NCI-H748 treated with DMSO at 0.1 percent for 48 hours (cell line): Measurements from ENCODE around the gene SHC2.
"Not testable (repeated sequence)": the region's sequence is repeated elsewhere in the genome, so short reads cannot be mapped to it uniquely, and the experiment has no call there.

Experiments used
- DNase-seq: peaks from one replicate; lab custom pipeline; 2025; lab: John Stamatoyannopoulos, UW

SHC2 gene

DNA sequence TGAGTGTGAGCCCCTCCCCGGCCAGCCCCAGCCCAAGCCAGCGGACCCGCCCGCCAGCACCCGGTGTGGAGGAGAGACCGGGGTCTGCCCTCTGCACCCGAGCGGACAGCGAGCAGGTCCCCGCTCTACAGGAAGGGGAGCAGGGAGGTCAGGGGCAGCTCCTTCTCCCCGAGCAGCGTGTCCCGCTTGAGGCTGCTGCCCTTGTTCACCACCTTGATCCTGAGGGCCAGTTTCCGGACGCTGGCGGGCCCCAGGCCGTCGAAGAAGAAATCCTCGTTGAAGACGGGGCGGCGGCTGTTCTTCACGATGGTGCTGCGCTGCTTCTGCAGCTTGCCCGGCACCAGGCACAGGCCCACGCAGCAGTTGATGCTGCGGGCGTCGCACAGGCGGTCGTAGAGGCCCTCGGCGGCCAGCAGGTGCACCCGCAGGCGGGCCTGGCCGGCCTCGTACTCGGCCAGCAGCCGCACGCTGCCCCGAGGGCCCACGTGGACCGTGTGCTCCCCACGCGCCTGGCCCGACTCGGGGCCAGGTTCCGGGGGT is 53.8 kb downstream of the SHC2 start:
- DNase-seq, result no peak

- no peak for DNase-seq
Measured at GRCh38 chr19:406135-406781, 54.6 kb downstream of the SHC2 start.

- no peak for DNase-seq
Measured at GRCh38 chr19:405121-405965, 55.5 kb downstream of the SHC2 start.

DNA sequence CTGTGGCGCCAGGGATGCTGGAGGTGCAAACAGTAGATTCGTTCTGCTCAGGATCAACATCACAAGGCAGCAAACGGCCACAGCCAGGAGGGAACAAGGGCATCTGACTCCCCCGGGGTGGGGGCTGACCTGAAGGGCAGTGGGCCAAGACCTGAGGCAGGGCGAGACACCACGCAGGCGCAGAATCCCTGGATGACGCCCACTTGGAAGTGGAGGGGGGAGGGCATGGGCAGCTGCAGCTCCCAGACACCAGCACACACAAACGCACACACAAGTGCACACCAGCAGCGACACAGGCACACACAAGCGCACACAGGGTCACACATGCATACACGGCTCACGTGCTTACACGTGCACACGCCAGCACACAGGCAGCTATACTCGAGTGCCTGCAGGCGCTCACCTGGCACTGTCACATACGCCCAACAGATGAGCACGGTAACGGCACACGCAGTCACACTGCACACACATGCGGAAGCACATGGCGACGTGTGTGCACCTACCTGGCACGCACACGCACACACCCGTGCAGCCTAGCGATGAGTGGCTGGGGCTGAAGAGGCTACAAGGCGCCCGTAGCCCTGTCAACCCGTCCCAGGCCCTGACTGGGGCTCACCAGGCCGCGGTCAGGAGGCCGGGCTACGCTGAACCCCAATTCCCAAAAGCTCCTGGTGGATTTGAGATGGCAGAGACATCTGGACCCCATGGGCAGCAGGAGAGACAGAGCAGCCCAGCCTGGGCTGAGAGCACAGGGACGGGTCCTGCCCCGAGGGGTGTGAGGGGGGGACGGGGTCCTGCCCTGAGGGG is 57.4 kb downstream of the SHC2 start:
- no peak for DNase-seq

GRCh38 chr19:402786-403185 is 58.0 kb downstream of the SHC2 start:
- DNase-seq, result no peak

DNA sequence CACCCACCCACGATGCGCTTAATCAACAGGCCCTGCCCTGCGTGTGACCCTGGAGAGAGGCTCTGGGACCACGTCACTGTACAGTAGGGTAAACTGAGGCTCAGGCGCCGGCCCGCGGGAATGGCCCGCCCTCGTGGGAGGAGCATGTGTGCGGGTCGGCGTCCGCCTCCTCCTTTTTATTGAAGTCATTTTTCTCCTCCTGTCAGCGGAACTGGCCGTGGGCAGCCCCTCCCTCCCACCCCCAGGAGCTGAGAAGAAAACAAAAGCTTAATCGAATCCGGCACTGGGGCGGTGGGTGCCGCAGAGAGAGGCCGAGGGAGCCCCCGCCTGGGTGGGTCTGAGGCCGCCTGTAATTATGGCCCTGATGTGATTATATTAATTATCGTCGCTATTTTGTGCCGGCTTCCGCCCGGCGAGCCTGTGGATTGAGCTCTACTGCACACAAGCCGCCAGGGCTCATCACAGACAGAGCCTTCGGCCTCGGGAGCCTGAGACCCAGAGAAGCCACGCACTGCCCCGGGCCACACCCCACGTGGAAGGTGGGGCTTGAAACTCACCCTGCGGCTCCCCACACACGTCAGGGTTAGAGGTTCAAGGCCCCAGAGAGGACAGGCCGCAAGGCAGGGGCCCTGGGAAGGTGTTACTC is 58.8 kb downstream of the SHC2 start:
- DNase-seq, result peak; percentile 74

DNA sequence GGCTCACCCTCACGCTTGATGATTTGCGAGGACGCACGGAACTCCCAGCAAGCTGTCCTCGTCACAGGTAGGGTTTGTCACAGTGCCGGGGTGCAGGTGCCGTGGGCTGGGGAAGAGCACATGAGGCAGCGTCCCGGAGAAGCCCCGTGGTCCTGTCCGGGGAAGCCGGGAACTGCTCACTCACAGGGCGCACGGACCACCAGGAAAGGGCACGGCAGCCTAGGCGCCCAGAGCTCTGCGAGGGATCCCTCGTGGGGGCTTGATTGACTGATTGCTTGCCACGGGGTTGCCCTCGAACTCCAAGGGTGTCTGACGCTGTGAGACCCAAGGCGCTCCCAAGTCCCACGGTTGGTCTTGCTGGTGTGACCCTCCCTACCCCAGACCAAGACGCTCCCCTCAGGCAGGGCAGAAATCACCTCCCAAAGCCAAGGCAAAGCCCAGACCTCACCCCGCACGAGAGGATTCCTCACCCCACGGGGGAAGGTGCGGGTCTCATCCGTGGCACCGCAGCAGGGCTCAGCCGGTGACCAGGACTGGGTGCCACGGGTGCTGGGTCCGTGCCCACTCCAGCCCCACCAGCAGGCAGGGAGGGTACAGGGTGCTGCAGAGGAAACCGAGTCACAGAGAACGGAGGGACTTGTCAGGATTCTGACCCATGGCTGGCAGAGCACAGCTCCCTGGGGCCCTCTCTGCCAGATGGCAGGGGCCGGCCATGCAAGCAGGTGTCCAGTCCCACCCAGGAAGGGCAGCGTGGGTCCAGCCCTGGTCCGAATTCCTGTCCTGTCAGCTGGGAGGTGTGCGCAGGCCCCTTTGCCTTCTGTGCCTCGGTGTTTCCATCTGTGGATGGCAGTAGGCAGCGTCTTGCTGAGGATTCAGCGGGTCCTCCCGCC is 59.6 kb downstream of the SHC2 start:
- no peak for DNase-seq

DNA sequence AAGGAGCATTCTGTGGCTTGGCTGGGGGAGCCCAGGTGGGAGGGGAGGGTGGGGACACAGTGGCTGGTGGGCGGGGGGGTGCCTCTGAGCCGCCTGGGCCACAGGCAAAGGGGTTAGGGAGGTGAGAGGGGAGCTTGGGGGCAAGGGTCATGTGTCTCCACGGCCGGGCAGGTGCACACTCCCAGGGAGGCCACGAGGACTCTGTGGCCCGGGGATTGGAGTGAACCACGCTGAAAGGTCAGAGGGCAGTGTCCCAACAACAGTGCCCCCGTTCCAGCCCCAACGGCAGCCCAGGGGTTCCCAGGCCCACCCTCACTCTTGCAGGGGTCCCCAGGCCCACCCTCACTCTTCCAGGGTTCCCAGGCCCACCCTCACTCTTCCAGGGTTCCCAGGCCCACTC is 61.5 kb downstream of the SHC2 start:
- DNase-seq, result no peak

DNA sequence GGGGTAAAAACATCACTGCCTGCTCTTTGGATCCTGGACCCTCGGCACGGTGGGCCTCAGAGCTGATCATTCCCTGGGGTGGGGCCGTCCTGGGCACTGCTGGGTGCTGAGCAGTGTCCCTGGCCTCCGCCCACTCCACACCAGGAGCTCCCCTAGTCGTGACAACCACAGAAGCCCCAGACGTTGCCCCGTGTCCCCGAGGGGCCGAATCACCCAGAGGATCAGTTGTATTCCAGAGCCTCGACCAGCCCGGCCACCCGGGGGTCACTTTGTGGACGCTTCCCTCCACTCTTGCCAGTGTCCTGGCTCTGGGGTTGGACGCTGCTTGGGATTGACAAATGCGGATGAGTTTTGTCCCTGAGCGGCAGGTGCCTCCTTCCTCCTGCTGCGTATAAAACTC is 62.1 kb downstream of the SHC2 start:
- DNase-seq, result no peak

DNA sequence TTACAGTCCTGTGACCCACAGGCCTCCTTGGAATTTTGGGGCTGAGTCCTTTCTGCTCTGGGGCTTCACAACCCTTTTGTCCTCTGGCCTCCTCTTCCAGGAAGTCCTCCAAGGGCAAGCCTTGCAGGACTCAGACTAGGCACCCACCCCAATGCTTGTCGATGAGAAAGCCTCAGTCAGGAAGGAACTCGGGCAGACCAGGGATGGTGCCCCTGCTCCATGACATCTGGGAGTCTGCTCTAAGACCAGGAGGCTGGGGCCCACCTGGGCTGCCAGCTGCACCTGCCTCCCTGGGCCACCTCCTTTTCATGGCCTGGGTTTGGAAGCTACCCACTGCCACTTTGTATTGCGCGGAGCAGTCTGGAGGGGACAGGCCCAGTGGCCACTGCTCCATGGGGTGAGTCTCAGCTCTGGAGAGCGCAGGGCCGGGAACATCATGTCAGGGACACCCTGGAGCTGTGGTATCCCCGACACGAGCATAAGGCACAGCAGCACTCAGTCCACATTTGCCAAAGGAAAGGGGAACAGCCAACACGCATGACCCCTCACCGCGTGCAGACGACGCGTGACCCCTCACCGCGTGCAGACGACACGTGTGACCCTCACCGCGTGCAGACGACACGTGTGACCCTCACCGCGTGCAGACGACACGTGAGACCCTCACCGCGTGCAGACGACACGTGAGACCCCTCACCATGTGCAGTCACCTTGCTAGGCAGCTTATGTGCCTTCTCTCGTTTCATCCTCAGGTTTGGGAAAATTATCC is 62.7 kb downstream of the SHC2 start:
- no peak for DNase-seq

DNA sequence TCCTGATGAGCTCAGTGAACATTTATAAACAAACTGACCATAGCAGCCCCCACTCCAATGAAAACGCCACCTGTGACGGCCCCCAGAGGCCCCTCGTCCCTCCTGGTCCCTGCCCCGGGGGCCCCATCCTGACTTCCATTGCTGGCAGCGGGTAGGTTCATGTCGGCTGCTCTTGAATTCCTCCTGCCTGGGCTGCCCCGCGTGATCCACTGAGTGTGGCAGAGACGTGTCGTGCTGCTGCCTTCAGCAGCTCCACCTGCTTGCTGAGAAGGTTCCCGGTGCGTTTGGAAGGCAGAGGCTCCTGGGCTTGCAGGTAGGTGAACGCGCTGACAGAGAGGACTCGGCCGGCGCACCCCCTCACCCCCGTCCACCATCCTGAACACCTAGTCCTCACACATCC is 63.5 kb downstream of the SHC2 start:
- DNase-seq, result no peak

DNA sequence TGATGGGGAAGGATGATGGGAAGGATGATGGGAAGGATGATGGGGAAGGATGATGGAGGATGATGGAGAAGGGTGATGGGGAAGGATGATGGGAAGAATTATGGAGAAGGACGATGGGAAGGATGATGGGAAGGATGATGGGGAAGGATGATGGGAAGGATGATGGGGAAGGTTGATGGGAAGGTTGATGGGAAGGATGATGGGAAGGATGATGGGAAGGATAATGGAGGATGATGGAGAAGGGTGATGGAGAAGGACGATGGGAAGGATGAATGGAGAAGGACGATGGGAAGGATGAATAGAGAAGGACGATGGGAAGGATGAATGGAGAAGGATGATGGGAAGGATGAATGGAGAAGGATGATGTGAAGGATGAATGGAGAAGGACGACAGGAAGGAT is 65.4 kb downstream of the SHC2 start:
- DNase-seq, result no peak

DNA sequence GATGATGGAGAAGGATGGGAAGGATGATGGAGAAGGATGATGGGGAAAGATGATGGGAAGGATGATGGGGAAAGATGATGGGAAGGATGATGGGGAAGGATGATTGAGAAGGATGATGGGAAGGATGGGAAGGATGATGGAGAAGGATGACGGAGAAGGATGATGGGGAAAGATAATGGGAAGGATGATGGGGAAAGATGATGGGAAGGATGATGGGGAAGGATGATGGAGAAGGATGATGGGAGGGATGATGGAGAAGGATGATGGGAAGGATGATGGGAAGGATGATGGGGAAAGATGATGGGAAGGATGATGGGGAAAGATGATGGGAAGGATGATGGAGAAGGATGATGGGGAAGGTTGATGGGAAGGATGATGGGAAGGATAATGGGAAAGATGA is 66.0 kb downstream of the SHC2 start:
- not testable (repeated sequence) for DNase-seq

DNA sequence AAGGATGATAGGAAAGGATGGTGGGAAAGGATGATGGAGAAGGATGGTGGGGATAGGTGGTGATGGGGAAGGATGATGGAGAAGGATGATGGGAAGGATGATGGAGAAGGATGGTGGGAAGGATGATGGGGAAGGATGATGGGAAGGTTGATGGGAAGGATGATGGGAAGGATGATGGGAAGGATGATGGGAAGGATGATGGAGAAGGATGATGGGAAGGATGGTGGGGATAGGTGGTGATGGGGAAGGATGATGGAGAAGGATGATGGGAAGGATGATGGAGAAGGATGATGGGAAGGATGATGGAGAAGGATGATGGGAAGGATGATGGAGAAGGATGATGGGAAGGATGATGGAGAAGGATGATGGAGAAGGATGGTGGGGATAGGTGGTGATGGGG is 67.3 kb downstream of the SHC2 start:
- not testable (repeated sequence) for DNase-seq

DNA sequence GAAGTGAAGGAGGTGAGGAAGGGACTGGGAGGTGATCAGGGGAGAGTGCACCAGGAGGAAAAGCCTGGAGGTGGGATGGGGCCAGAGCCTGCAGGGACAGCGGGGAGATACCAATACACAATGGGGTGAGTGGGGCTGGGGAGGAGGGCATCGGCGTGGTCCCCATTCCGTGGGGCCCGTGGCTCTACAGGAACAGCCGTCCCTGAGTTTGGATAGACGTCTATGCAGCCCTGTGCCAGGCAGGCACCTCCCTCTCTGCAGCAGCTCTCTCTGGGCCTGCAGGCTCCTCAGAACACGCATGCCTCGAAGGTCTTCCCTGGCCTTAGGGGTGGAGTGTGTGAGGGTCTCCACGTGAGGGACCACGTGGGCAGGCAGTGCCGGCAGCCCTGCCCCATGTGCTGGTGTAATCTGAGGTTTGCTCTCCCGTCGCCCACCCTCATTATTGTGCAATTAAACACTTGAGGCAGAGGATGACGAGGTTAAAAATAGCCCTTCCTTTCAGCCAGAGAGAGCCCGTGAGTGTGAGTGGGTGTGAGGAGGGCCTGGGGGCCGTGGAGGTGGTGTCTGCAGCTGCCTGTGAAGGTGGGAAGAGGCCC is 68.4 kb downstream of the SHC2 start:
- no peak for DNase-seq

DNA sequence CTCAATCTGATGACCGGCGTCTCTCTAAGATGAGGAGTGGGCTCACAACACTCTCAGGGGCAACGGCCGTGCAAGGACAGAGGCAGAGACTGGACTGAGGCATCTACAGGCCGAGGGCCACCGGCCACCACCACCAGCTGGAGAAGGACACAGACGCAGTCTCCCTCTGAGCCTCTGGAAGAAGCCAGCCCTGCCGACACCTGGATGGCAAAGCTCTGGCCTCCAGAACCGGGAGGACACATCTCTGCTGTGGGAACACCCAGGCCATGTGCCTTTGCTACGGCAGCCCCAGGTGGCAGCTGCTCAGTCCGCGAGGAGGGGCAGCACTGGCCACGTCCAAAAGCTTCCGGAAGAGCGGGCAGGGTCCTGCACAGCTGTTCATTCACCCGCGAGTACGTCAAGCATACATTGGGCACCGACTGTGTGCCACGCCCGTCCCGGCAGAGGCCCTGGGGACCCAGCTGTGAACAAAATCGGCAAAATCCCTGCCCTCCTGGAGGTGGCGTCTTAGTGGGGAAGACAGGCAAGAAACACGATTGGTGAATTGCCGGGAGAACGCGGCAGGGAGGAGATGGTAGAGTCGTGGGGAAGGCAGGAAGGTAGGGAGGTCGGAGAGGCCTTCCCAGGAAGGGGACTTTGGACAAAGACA is 69.0 kb downstream of the SHC2 start:
- no peak for DNase-seq

DNA sequence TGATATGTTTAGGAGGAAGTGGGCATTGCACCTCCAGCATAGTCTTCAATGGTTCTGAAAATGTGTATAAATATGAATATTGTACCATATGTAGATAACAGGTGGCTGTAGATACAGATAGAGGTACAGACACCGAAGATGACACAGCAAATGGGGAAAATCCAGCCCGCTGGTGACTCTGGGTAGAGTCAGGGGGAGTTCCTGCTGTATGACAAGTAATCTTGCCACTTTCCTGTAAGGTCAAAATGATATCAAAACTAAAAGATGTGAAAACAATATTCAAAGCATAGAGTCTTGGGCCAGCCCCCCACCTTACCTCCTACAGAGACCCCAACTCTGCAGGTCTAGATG is 69.7 kb downstream of the SHC2 start:
- DNase-seq, result no peak

- DNase-seq, result no peak
Measured at GRCh38 chr19:390386-391206, 70.2 kb downstream of the SHC2 start.

DNA sequence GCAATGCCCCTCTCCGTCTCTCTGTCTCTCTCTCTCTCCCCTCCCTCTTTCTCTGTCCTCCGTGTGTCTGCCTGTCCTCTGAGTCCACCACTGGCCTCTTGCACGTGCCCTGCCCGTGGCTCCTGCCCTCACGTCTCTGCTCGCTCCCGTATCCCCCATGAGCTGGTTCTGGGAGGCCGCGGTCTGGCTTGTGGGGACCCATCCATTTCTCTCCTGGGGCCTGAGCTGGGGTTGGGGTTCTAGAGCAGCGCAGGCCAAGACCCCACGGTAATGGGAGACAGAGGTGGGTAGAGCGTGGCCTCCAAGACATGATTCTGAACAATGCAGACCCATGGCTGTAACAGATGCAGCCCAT is 70.9 kb downstream of the SHC2 start:
- no peak for DNase-seq
